GM23248 (cell line): ENCODE data around the gene SH3RF1. TPM values are rescaled to one million over a fixed set of nuclear protein-coding genes. Genes with fewer than 3 reads are reported as not detected.
A peak's percentile ranks its signal among the peaks of the same experiment; 100 is the strongest.

Source experiments
- DNase-seq: peaks from one replicate; pipeline ENCODE4 v3.0.0-alpha.2; 2015
- H2AFZ ChIP-seq: fragments of 200-600 bp; sonication (generic); 2 replicates; pipeline ENCODE4 v1.6.1; 2016; ENCODE audit warnings: antibody characterized with exemption
- H3F3A ChIP-seq: fragments of 200-600 bp; sonication (generic); 2 replicates; pipeline ENCODE4 v1.6.1; 2016; ENCODE audit warnings: mild to moderate bottlenecking, antibody characterized with exemption, mixed run types; ENCODE audit not compliant: insufficient read depth
- H3K27ac ChIP-seq: fragments of 200-600 bp; sonication (generic); 2 replicates; pipeline ENCODE4 v1.5.1; 2016; ENCODE audit warnings: mild to moderate bottlenecking
- H3K27me3 ChIP-seq: fragments of 200-600 bp; sonication (generic); replicated peaks from 2 replicates; pipeline ENCODE4 v1.6.1; 2016; ENCODE audit warnings: mild to moderate bottlenecking; ENCODE audit not compliant: insufficient read depth
- H3K36me3 ChIP-seq: fragments of 200-600 bp; sonication (generic); 2 replicates; pipeline ENCODE4 v1.6.1; 2016; ENCODE audit warnings: low read depth, mild to moderate bottlenecking
- H3K4me1 ChIP-seq: fragments of 200-600 bp; sonication (generic); 2 replicates; pipeline ENCODE4 v1.6.1; 2016; ENCODE audit warnings: mild to moderate bottlenecking; ENCODE audit not compliant: insufficient read depth
- H3K4me2 ChIP-seq: fragments of 200-600 bp; sonication (generic); one replicate; pipeline ENCODE4 v1.6.1; 2016; ENCODE audit warnings: mild to moderate bottlenecking; ENCODE audit not compliant: unreplicated experiment
- H3K4me3 ChIP-seq: fragments of 200-600 bp; sonication (generic); 2 replicates; pipeline ENCODE4 v1.5.1; 2016; ENCODE audit warnings: mild to moderate bottlenecking
- H3K79me2 ChIP-seq: fragments of 200-600 bp; sonication (generic); 2 replicates; pipeline ENCODE4 v1.6.1; 2016; ENCODE audit warnings: mild to moderate bottlenecking; ENCODE audit not compliant: insufficient read depth
- H3K9ac ChIP-seq: fragments of 200-600 bp; sonication (generic); 2 replicates; pipeline ENCODE4 v1.6.1; 2016; ENCODE audit warnings: mild to moderate bottlenecking
- H3K9me2 ChIP-seq: fragments of 200-600 bp; sonication (generic); 2 replicates; pipeline ENCODE4 v1.6.1; 2016; ENCODE audit warnings: mixed run types, mild to moderate bottlenecking, moderate library complexity; ENCODE audit not compliant: insufficient read depth
- H3K9me3 ChIP-seq: fragments of 200-600 bp; sonication (generic); one replicate; pipeline ENCODE4 v1.6.1; 2017; ENCODE audit warnings: low read depth
- H4K20me1 ChIP-seq: fragments of 200-600 bp; sonication (generic); 2 replicates; pipeline ENCODE4 v1.6.0; 2016; ENCODE audit not compliant: insufficient read depth
- EZH2 ChIP-seq: fragments of 200-600 bp; sonication (generic); IDR thresholded peaks from 2 replicates; pipeline ENCODE4 v1.6.1; 2018; ENCODE audit warnings: antibody characterized with exemption, mild to moderate bottlenecking; ENCODE audit not compliant: insufficient read depth, poor library complexity, severe bottlenecking
- EZH2phosphoT487 ChIP-seq: fragments of 200-600 bp; sonication (generic); IDR thresholded peaks from 2 replicates; pipeline ENCODE4 v1.6.1; 2018; ENCODE audit warnings: antibody characterized with exemption, moderate library complexity, mild to moderate bottlenecking, low read depth; ENCODE audit not compliant: insufficient read depth
- WGBS, 2 experiments: methylation state at CpG; one replicate each; pipeline ENCODE4 v1.1.6; 2015 to 2017; ENCODE audit warnings: low lambda C conversion rate in 2 of 2, low coverage in 1 of 2; ENCODE audit errors: missing lambda C conversion rate in 2 of 2; 5-methylcytosine and 5-hydroxymethylcytosine counted together
- in situ Hi-C: fragments of 300-500 bp; cut with MboI; formaldehyde crosslinking; loops from 2 replicates; pipeline ENCODE4 v1.15.0; 2020
- polyA plus RNA-seq: library from polyadenylated mRNA; unstranded; fragments of >200 nt; fragmentation: Nextera tagmentation; extraction: Ambion mirVana; gene quantifications from 2 replicates; pipeline ENCODE4 v1.2.1, GENCODE V29; 2016
- total RNA-seq: library from RNA; depleted of rRNA; stranded (reverse); fragments of >200 nt; shearing (Covaris generic); gene quantifications from 2 replicates; pipeline ENCODE4 v1.2.3, GENCODE V29; 2014

Gene SH3RF1
- total and polyA plus RNA-seq, 2 experiments from 2014 or later: 28.3 to 55.5 TPM

GRCh38 chr4:169212981-169213380 lies 57.8 kb downstream of the SH3RF1 start:
- H3K9ac ChIP-seq: no peak overlapping the region
- H3K27me3 ChIP-seq: no peaks in the 10 kb centered on the region
- H3K4me1 ChIP-seq: peaks cover 10% of the 10 kb centered on the region
- in situ Hi-C loops: no loop called here
- no peaks in the 10 kb centered on the region for H3K9me2 ChIP-seq
- 97 to 100% methylated on average over 2 of the region's 2 CpGs for WGBS, 2 experiments
- peaks cover 4% of the 10 kb centered on the region for H4K20me1 ChIP-seq
- H3K36me3 ChIP-seq: peaks cover 35% of the 10 kb centered on the region
- no peak overlapping the region for H2AFZ ChIP-seq
- peaks cover 100% of the 10 kb centered on the region for H3K79me2 ChIP-seq
- no peak overlapping the region for H3K27ac ChIP-seq
- no peak overlapping the region for H3K4me3 ChIP-seq
- H3K4me2 ChIP-seq: no peak overlapping the region
- H3F3A ChIP-seq: peaks cover 27% of the 10 kb centered on the region
- no peak for TF ChIP-seq EZH2phosphoT487
- no peak for TF ChIP-seq EZH2
- no peaks in the 10 kb centered on the region for H3K9me3 ChIP-seq
- DNase-seq: no peak

GRCh38 chr4:169210504-169211118 lies 60.1 kb downstream of the SH3RF1 start:
- no peaks in the 10 kb centered on the region for H3K9me2 ChIP-seq
- no peak for DNase-seq
- no peak overlapping the region for H3K9ac ChIP-seq
- H3K4me1 ChIP-seq: peaks cover 26% of the 10 kb centered on the region
- H3K79me2 ChIP-seq: peaks cover 100% of the 10 kb centered on the region
- H3K27me3 ChIP-seq: no peaks in the 10 kb centered on the region
- no peak overlapping the region for H2AFZ ChIP-seq
- H3K36me3 ChIP-seq: peaks cover 28% of the 10 kb centered on the region
- WGBS, 2 experiments: 95 to 97% methylated on average over 3 of the region's 3 CpGs
- no peaks in the 10 kb centered on the region for H3K9me3 ChIP-seq
- H3K27ac ChIP-seq: no peak overlapping the region
- H4K20me1 ChIP-seq: peaks cover 9% of the 10 kb centered on the region
- no peak overlapping the region for H3K4me3 ChIP-seq
- peaks cover 45% of the 10 kb centered on the region for H3F3A ChIP-seq
- no peak for TF ChIP-seq EZH2
- H3K4me2 ChIP-seq: no peak overlapping the region
- in situ Hi-C loops: no loop called here

GRCh38 chr4:169209388-169209883 lies 61.3 kb downstream of the SH3RF1 start:
- in situ Hi-C loops: no loop called here
- Histone ChIP-seq H3K27me3 (no peaks in the 10 kb centered on the region), H3F3A (peaks cover 51% of the 10 kb centered on the region), H2AFZ (no peak overlapping the region), H3K4me2 (no peak overlapping the region), H3K9me2 (no peaks in the 10 kb centered on the region), H3K4me3 (no peak overlapping the region), H3K36me3 (peaks cover 16% of the 10 kb centered on the region), H3K79me2 (peaks cover 100% of the 10 kb centered on the region), H3K9me3 (no peaks in the 10 kb centered on the region), H3K27ac (no peak overlapping the region), H4K20me1 (peaks cover 4% of the 10 kb centered on the region), H3K9ac (no peak overlapping the region), H3K4me1 (peaks cover 36% of the 10 kb centered on the region)
- no peak for DNase-seq
- TF ChIP-seq EZH2phosphoT487 (no peak), EZH2 (no peak)
- whole genome bisulfite sequencing, 2 experiments: 88 to 93% methylated on average over 5 of the region's 5 CpGs

- Histone ChIP-seq H3K9me3 (no peaks in the 10 kb centered on the region), H3K27ac (peak overlapping the region; percentile 33), H3F3A (peaks cover 58% of the 10 kb centered on the region), H3K27me3 (no peaks in the 10 kb centered on the region), H3K36me3 (peaks cover 7% of the 10 kb centered on the region; the same call in 1 of the 2 replicates), H3K9ac (no peak overlapping the region), H3K4me3 (no peak overlapping the region), H3K79me2 (peaks cover 100% of the 10 kb centered on the region), H4K20me1 (peaks cover 4% of the 10 kb centered on the region), H3K4me2 (peak overlapping the region; percentile 10), H3K4me1 (peaks cover 40% of the 10 kb centered on the region), H3K9me2 (no peaks in the 10 kb centered on the region), H2AFZ (no peak overlapping the region)
- WGBS, 2 experiments: 94 to 100% methylated on average over 1 of the region's 1 CpG
- peak; percentile 82 for DNase-seq
- no peak for TF ChIP-seq EZH2phosphoT487
- TF ChIP-seq EZH2: no peak
- in situ Hi-C loops: no loop called here
Observed at GRCh38 chr4:169208516-169208915, 62.2 kb downstream of the SH3RF1 start.
